ENCODE measurements around the gene IDH2.
"Not testable (repeated sequence)": the region's sequence is repeated elsewhere in the genome, so short reads cannot be mapped to it uniquely, and the experiment has no call there.

Gene IDH2

DNA sequence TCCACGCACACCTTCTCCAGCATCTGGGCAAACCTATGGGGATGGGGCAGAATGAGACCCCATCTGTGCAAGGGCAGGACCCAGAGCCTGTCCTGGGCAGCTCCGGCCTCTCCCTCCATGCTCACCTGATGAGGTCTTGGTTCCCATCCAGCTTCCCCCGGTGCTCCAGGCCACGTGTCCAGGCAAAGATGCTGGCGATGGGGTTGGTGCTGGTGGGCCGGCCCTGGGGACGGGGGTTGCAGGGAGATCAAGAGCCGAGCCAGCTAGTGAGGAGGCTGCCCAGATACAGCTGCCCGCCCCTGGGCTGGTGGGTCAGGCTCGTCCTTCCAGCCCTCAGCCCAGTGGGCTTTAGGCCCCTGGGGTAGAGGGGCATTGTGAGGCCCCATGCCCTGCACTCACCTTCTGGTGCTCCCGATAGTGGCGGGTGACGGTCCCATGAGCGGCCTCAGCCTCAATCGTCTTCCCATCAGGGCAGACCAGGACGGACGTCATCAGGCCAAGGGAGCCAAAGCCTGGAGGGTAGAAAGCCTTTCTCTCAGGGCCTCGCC is 17.3 kb downstream of the IDH2 start:
- DNase-seq (ENCODE audit: low spot score) = no peak

DNA sequence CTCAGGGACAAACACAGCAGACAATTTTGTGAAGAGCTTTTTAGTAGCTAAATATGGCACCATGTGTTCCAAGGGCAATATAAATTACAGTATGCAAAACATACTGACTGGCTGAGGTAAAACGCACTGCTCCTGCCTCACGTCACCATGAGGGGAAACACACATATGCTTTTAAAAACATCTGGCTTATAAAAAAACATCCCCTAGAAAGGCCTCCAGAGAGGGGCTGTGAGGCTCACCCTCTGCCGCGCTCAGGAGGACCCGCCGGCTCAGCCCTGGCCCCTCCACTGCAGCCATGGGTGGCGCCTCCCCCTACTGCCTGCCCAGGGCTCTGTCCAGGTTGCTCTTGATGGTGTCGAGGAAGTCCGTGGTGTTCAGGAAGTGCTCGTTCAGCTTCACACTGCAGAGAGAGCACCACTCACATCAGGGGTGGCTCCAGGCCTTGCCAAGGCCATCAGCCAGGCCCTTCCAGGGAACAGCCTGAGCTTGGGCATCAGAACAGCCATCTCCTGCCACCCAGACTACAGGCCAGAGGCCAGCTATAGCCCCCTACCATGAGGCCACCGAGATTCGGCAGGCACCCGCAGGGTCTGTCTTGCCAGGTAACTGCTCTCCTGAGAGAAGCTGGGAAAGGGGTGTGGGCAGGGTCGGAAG is 18.2 kb downstream of the IDH2 start:
- no peak for DNase-seq (ENCODE audit: low spot score)

DNA sequence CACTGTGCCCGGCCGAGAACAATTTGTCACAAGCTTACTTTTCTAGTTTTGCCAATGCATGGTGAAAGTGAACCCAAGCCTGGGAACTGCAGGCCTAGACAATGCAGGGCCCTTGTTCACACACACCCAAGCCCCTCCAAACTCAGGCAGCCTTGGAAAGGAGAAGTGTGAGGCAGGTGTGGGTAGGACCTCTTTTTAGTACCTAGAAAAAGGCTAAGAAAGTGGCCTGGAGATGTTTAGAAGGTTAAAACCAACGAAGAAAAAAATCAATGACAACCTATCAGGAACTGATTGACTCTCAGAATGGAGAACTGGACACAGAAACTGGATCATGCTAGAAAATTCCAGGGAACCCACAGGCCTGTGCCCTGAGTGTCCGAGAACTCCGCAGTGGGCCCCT is 18.8 kb downstream of the IDH2 start:
- DNase-seq (ENCODE audit: low spot score) = no peak

DNA sequence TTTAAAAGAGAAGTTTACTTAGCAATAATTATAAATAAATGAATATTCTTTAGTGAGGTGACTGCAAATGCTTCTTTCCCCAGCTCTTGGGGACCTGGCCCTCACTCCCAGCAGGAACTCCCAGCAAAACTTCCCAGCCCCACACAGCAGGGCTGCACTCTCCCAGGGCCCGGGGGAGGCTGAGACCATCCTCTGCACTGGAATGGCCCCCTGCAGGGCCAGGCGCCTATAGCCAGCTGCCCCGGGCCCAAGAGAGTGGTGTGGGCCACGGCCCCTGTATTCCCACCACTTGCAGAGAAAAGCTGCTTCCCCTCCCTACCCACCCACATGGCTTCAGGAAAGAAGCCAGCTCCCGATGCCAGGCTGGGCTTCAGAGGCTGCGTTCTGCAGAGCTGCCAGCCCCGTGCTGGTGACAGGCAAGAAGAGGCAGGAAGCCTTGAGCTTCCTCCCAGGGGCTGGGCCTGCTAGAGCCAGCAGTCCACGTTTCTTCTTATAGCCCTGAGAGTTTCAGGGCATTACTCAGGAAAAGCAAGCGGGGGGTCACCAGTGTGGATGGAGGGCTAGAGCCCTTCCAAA is 20.0 kb downstream of the IDH2 start:
- no peak for DNase-seq (ENCODE audit: low spot score)

DNA sequence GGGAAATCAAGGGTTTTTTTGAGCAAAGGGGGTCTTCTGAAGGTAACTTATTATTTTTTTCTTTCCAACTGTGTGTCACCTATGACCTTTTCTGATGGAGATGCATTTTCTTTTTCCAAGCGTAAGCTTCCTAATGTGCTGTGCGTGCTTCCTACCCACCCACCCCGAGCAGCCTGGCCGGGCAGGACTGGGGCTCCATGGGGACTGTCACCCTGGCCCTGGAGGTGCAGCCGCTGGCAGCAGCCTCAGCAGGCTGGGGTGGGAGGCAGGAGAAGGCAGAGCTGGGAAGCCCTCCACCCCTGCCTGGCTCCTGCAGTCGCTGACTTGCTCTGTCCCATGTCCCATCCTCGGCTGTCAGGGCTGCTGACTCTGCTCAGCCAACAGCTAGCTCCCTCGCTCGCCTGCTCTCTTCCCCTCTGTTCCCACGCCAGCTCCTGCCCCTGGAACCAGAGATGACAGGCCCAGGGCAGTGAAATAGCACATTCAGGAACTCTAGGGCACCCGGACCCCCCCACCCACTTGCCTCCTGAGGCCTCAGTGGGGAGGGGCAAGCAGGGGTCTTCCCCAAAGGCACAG is 21.4 kb downstream of the IDH2 start:
- DNase-seq (ENCODE audit: low spot score) = no peak

DNA sequence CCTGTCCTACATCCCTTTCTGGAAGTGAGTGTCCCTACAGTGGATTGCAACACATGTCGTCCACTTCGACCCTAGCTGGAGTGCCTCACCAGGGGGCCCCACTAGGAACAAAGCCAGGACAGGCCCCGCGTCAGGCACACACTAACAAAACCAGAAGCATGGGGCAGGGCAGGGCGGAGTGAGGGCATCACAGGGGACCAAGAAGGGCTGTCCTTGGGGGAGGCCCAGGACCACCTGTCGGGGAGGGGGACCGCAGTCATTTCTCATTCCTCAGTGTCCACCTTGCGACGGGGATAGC is 21.9 kb downstream of the IDH2 start:
- DNase-seq (ENCODE audit: low spot score) = no peak

DNA sequence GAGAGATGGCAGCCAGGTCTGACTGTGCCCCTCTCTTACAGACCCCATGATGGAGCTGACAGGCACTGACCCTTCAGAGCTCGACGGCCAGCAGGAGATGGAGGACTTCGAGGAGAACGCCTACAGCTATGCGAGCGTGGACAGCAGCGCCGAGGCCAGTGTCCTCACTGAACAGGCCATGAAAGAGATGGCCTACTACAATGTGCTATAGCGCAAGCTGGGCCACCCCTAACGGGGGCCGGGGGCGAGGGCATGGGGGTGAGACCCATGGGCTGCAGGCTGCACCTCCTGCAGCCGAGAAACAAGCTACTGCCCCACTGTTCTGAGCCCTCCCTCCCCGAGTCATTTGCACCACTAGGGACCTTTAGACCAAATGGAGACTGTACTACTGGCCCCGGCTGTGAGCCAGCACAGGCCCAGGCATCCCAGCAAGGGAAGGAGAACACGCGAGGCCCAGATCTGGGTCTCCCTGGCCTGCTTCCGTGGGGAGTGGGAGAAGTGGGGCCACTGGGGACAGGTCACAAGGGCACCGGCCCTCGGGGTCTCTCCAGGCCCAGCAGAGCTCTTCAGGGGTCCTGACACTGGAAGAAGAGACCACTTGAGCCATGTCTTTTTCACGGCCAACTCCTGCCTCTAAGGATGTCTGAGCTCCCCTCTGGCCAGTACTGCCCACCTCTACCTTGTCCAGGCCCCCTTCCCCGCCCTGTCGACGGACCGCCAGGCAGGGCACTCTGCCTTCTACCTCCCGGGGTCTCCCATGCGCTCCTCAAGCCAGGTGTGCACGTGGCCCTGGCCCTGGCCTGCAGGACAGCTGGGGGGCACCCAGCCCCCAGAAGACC is 22.4 kb downstream of the IDH2 start:
- DNase-seq (ENCODE audit: low spot score) = no peak

DNA sequence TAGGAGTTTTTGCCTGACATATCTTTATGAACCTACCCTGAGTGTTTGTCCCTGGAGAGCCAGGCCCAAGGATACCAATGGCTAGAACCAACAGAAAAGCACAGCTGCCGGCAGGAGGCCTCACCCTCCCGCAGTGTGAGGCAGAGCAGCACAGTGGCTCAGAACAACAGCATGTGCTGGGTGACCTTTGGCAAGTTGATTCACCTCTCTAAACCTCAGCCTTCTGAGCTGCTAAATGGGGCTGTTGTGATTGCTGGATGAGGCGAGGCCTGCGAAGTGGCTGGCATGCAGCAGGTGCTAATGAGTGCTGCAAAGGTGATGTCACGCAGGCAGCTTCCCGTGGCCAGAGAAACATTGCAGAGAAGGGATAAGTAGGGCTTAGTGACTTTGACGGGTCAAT is 23.3 kb downstream of the IDH2 start:
- no peak for DNase-seq (ENCODE audit: low spot score)

DNA sequence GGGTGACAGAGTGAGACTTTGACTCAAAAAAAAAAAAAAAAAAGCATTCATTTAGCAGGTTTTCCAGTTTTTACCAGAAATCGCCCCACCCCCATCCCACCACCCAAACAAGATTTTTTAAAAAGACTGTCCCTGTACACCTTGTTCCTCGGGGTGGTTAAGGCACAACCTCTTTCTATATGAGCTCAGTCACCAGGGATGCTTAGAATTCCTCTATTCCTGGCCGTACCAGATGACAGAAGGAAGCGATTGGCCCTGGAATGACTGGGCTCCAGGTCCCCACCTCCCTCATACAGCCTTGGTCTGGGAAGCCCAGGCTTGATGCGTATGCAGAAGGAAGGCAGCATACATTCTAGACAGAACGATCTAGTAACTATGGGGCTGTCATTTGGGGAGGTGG is 25.6 kb downstream of the IDH2 start:
- DNase-seq (ENCODE audit: low spot score) = no peak

DNA sequence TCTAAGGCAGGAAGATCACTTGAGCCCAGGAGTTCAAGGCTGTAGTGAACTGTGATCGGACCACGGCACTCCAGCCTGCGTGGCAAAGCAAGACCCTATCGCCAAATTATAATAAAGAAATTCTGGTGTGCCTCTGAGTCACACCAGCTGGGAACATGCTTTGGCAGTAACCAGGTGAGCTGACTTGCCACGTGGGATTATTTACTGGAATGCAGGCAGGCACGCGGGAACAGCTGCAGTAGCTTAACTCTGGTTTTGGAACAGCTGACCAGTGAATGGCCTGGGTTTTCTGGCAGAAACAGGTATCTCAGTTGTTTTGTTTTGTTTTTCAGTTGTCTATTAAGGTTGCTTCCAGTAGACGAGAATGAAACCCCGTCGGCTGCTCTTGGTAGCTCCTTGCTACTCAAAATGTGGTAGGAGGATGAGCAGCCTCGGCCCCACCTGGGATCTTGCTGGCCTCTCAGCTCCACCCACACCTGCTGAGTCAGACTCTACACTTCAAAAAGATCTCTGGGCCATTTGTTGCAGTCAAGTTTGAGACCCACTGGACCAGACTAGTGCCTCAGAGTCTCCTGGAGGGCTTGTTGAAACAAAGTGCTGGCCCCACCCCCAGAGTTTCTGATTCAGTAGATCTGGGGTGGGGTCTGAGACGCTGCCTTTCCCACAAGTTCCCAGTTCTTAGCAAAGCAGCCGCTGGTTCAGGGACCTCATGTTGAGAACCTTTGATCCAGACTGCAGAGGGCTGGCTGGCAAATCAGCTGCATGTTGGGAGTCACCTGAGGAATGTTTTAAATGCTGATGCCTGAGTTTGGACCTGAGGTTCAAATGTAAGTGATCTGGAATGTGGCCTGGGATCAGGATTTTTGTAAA is 26.6 kb downstream of the IDH2 start:
- DNase-seq (ENCODE audit: low spot score) = no peak

DNA sequence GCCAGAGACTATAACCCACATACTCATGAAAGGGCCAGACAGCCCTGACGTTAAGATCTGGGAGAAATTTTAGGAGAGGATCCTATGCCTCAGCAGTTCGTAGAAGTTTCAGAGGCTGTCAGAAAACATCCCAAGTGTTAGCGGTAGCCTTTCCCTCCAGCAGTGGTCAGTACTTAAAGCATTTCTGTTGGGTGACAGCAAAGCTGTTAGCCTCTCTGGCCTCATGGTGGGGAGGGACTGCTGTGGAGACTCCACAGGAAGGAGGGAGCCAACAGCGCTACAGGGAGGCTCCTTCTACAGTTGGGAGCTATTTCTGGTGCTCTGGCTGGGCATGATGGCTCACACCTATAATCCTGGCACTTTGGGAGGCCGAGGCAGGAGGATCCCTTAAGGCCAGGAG is 27.4 kb downstream of the IDH2 start:
- no peak for DNase-seq (ENCODE audit: low spot score)

DNA sequence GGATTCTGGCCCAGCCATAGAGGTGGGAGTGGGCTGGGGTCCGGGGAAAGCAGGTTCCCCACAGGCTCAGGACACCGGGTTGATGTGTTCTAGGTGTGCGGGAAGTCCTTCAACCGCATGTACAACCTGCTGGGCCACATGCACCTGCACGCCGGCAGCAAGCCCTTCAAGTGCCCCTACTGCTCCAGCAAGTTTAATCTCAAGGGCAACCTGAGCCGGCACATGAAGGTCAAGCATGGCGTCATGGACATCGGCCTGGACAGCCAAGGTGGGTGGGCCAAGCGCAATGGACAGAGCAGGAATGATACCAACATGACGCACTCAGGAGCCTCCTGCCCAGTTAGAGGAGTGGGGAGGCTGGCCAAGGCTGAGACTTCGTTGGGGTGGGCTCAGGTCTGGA is 28.2 kb downstream of the IDH2 start:
- DNase-seq (ENCODE audit: low spot score) = no peak

DNA sequence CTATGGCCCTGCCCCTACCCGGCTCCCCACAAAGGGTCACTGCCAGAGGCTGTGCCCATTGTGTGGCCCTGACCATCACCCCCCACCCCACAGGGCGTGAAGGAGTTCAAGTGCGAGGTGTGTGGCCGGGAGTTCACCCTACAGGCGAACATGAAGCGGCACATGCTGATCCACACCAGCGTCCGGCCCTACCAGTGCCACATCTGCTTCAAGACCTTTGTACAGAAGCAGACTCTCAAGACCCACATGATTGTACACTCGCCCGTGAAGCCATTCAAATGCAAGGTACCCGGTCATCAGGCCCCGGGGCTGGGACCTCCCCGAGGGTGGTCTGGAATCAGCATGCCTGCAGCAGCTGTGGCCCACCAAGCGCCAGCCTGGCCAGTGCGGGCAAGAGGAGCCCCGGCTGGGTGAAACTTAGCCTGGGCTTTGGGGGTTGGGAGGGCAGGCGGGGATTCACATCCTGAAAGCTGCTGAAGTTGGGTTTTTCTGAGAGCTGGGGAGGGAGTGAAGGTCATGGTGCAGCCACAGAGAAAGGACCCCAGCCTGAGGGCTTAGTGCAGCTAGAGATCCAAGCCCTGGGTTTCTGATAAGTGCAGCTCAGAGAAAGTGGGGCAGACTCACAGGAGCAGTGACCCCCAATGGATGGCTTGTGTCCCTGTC is 29.2 kb downstream of the IDH2 start:
- no peak for DNase-seq (ENCODE audit: low spot score)

DNA sequence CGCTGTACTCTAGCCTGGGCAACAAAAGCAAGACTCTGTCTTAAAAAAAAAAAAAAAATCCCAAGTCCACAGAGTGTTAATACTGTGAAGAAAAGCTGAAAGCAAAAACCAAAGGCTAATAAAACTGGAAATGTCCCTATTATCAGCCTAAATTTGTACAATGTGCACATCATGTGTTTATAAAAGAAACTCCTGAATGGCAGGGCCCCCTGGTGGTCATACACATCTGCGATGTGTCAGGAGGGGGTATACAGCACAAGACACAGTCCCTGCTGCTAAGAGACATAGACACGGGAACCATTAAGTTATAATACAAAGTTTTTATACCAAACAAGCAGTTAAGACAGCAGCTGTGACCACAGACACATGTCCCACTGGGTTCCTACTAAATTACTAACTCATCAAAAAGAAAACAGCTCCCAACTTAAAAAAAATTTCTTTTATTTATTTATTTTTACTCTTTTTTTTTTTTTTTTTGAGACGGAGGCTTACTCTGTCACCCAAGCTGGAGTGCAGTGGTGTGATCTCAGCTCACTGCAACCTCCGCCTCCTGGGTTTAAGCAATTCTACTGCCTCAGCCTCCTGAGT is 31.0 kb downstream of the IDH2 start:
- DNase-seq (ENCODE audit: low spot score) = peak; percentile 78

DNA sequence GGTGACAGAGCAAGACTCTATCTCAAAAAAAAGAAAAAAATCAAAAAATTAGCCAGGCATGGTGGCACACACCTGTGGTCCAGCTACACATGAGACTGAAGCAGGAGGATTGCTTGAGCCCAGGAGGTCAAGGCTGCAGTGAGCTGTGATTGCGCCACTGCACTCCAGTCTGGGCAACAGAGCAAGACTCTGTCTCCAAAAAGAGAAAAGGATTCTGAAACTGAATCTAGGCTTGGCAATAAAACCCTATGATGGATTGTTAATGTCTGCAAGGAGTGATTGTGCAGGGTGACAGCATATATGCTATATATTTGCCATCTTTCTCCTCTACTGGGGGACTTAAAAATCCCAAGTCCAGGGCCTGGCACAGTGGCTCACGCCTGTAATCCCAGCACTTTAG is 31.6 kb downstream of the IDH2 start:
- DNase-seq (ENCODE audit: low spot score) = not testable (repeated sequence)

DNA sequence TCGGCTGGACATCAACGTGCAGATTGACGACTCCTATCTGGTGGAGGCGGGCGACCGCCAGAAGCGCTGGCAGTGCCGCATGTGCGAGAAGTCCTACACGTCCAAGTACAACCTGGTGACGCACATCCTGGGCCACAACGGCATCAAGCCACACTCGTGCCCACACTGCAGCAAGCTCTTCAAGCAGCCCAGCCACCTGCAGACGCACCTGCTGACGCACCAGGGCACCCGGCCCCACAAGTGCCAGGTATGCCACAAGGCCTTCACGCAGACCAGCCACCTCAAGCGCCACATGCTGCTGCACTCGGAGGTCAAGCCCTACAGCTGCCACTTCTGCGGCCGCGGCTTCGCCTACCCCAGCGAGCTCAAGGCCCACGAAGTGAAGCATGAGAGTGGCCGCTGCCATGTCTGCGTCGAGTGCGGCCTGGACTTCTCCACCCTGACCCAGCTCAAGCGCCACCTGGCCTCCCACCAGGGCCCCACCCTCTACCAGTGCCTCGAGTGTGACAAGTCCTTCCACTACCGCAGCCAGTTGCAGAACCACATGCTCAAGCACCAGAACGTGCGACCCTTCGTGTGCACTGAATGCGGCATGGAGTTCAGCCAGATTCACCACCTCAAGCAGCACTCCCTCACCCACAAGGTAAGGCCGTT is 34.2 kb downstream of the IDH2 start:
- DNase-seq (ENCODE audit: low spot score) = no peak

DNA sequence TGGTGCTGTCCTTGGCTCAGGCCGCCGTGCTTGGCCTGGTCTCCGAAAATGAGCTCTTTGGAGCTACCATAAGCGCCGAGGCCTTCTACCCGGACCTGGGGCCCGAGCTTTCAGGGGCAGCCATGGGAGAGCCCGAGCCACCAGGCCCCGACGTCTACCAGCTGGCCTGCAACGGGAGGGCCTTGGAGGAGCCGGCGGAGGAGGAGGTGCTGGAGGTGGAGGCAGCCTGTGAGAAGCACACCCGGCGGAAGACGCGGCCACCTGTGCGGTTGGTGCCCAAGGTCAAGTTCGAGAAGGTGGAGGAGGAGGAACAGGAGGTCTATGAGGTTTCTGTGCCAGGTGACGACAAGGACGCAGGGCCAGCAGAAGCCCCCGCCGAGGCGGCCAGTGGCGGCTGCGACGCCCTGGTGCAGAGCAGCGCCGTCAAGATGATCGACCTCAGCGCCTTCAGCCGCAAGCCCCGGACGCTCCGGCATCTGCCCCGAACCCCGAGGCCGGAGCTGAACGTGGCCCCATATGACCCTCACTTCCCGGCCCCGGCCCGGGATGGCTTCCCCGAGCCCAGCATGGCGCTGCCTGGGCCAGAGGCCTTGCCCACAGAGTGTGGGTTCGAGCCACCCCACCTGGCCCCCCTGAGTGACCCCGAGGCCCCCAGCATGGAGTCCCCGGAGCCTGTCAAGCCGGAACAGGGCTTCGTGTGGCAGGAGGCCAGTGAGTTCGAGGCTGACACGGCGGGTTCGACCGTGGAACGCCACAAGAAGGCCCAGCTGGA is 34.9 kb downstream of the IDH2 start:
- DNase-seq (ENCODE audit: low spot score) = no peak

DNA sequence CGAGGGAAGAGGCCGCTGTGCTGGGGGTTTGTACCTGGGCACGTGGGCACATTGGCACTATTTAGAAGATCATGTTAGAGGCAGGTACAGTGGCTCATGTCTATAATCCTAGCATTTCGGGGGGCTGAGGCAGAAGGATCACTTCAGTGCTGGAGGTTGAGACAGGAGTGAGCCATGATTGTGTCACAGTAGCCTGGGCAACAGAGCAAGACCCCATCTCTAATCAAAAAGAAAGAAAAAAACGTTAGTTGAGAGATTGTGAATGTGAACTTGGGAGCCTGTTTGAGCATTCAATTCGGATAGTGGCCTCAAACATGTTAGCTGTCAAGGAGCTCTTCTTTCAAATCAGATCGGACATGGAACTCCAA is 36.6 kb downstream of the IDH2 start:
- no peak for DNase-seq (ENCODE audit: low spot score)

DNA sequence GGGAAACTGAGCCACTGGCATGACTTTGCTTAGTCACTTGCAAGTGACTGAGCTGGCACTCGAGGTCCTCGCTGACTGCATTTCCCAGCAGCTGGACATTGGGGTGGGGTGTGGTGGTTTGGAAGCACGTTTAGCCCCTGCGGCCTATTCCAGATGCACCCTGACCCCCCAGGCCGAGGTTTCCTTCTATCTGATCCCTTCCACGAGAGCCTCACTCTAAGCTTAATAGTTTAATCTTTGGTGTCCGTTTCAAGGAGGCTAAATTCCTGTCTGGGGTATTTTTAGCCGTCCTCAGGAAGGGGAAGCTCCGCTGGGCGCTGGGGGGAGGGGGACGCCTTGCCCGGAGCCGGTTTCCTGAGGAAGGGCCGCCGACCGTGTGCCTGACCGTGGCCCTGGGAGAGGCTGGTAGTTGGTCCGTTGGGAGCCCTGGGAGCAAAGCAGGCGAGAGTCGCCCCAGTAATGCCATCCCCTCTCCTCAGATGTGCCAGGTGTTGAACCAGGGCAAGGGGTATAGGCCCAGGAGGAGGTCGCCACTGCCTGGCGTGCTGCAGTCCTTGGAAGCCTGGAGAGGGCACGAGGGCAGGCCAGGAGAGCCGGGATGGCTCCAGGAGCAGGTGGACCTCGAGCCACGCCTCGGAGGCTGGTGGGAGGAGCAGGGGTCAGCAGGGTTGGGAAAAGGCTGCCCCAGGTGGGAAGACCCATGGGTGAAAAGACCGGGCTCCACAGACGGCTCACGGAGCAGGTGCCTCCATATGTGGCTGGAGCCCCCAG is 37.2 kb downstream of the IDH2 start:
- DNase-seq (ENCODE audit: low spot score) = no peak

Data from D341Med (cell line).